Measurements from ENCODE around the gene MARVELD1. TPM values are rescaled to one million over a fixed set of nuclear protein-coding genes. Genes with fewer than 3 reads are reported as not detected.
A peak's percentile ranks its signal among the peaks of the same experiment; 100 is the strongest.

The MARVELD1 gene
- total and polyA plus RNA-seq, 2 of the 13 experiments (the other 11 are each of a cell fraction or from before 2014, with no cell fraction given): not detected

GRCh38 chr10:97707134-97707861 is 6.2 kb upstream of the MARVELD1 start (continued):
- no peak for TF ChIP-seq KLF11 (CRISPR knock-in tag; IDR thresholded peaks at IDR 0.05)
- 0 out of 2 replicates have a peak, but pooled peaks have one; percentile 48 for TF ChIP-seq ZNF619 (CRISPR knock-in tag; IDR thresholded peaks at IDR 0.05)
- 0 out of 2 replicates have a peak, but pooled peaks have one; percentile 38 for TF ChIP-seq ZNF235 (CRISPR knock-in tag; IDR thresholded peaks at IDR 0.05; ENCODE audit: borderline replicate concordance)
- TF ChIP-seq HNF1A (IDR thresholded peaks at IDR 0.05; ENCODE audit: low read depth): no peak
- TF ChIP-seq HNF1A (CRISPR knock-in tag; IDR thresholded peaks at IDR 0.05; ENCODE audit: borderline replicate concordance): no peak
- TF ChIP-seq, protein P1, sequence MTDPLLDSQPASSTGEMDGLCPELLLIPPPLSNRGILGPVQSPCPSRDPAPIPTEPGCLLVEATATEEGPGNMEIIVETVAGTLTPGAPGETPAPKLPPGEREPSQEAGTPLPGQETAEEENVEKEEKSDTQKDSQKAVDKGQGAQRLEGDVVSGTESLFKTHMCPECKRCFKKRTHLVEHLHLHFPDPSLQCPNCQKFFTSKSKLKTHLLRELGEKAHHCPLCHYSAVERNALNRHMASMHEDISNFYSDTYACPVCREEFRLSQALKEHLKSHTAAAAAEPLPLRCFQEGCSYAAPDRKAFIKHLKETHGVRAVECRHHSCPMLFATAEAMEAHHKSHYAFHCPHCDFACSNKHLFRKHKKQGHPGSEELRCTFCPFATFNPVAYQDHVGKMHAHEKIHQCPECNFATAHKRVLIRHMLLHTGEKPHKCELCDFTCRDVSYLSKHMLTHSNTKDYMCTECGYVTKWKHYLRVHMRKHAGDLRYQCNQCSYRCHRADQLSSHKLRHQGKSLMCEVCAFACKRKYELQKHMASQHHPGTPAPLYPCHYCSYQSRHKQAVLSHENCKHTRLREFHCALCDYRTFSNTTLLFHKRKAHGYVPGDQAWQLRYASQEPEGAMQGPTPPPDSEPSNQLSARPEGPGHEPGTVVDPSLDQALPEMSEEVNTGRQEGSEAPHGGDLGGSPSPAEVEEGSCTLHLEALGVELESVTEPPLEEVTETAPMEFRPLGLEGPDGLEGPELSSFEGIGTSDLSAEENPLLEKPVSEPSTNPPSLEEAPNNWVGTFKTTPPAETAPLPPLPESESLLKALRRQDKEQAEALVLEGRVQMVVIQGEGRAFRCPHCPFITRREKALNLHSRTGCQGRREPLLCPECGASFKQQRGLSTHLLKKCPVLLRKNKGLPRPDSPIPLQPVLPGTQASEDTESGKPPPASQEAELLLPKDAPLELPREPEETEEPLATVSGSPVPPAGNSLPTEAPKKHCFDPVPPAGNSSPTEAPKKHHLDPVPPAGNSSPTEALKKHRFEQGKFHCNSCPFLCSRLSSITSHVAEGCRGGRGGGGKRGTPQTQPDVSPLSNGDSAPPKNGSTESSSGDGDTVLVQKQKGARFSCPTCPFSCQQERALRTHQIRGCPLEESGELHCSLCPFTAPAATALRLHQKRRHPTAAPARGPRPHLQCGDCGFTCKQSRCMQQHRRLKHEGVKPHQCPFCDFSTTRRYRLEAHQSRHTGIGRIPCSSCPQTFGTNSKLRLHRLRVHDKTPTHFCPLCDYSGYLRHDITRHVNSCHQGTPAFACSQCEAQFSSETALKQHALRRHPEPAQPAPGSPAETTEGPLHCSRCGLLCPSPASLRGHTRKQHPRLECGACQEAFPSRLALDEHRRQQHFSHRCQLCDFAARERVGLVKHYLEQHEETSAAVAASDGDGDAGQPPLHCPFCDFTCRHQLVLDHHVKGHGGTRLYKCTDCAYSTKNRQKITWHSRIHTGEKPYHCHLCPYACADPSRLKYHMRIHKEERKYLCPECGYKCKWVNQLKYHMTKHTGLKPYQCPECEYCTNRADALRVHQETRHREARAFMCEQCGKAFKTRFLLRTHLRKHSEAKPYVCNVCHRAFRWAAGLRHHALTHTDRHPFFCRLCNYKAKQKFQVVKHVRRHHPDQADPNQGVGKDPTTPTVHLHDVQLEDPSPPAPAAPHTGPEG (CRISPR knock-in tag; IDR thresholded peaks at IDR 0.05): no peak
- peak; percentile 51; the same call in 1 of the 2 replicates for TF ChIP-seq ZNF670 (CRISPR knock-in tag; IDR thresholded peaks at IDR 0.05; ENCODE audit: borderline replicate concordance)
- TF ChIP-seq ZNF564 (CRISPR knock-in tag; IDR thresholded peaks at IDR 0.05): no peak
- TF ChIP-seq GPN1 (CRISPR knock-in tag; IDR thresholded peaks at IDR 0.05; ENCODE audit: borderline replicate concordance): no peak
- no peak for TF ChIP-seq ZNF83 (CRISPR knock-in tag; IDR thresholded peaks at IDR 0.05; ENCODE audit: borderline replicate concordance)
- TF ChIP-seq ZNF737 (CRISPR knock-in tag; IDR thresholded peaks at IDR 0.05; ENCODE audit: borderline replicate concordance): 0 out of 2 replicates have a peak, but pooled peaks have one; percentile 50
- TF ChIP-seq ZNF775 (CRISPR knock-in tag; IDR thresholded peaks at IDR 0.05; ENCODE audit: borderline replicate concordance): no peak
- 0 out of 2 replicates have a peak, but pooled peaks have one; percentile 28 for TF ChIP-seq RCOR2 (CRISPR knock-in tag; IDR thresholded peaks at IDR 0.05)
- peak; percentile 59; the same call in 1 of the 2 replicates for TF ChIP-seq POGZ (CRISPR knock-in tag; IDR thresholded peaks at IDR 0.05)
- TF ChIP-seq, protein P2, sequence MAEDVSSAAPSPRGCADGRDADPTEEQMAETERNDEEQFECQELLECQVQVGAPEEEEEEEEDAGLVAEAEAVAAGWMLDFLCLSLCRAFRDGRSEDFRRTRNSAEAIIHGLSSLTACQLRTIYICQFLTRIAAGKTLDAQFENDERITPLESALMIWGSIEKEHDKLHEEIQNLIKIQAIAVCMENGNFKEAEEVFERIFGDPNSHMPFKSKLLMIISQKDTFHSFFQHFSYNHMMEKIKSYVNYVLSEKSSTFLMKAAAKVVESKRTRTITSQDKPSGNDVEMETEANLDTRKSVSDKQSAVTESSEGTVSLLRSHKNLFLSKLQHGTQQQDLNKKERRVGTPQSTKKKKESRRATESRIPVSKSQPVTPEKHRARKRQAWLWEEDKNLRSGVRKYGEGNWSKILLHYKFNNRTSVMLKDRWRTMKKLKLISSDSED (CRISPR knock-in tag; IDR thresholded peaks at IDR 0.05): no peak
- no peak for TF ChIP-seq ATF3 (CRISPR knock-in tag; IDR thresholded peaks at IDR 0.05)
- TF ChIP-seq ADNP (CRISPR knock-in tag; IDR thresholded peaks at IDR 0.05): no peak

Measured in HepG2 (cell line).